ENCODE results near the gene EPS15. TPM values are rescaled to one million over a fixed set of nuclear protein-coding genes. Genes with fewer than 3 reads are reported as not detected.

Gene EPS15
- total and polyA plus RNA-seq, 9 of the 15 experiments (the other 6 are each of a cell fraction or from before 2014, with no cell fraction given): 23.1 to 69.0 (median 41.7) TPM

- TF ChIP-seq, protein P1, sequence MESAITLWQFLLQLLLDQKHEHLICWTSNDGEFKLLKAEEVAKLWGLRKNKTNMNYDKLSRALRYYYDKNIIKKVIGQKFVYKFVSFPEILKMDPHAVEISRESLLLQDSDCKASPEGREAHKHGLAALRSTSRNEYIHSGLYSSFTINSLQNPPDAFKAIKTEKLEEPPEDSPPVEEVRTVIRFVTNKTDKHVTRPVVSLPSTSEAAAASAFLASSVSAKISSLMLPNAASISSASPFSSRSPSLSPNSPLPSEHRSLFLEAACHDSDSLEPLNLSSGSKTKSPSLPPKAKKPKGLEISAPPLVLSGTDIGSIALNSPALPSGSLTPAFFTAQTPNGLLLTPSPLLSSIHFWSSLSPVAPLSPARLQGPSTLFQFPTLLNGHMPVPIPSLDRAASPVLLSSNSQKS (CRISPR knock-in tag; IDR thresholded peaks at IDR 0.05): no peak
- TF ChIP-seq, protein P2, sequence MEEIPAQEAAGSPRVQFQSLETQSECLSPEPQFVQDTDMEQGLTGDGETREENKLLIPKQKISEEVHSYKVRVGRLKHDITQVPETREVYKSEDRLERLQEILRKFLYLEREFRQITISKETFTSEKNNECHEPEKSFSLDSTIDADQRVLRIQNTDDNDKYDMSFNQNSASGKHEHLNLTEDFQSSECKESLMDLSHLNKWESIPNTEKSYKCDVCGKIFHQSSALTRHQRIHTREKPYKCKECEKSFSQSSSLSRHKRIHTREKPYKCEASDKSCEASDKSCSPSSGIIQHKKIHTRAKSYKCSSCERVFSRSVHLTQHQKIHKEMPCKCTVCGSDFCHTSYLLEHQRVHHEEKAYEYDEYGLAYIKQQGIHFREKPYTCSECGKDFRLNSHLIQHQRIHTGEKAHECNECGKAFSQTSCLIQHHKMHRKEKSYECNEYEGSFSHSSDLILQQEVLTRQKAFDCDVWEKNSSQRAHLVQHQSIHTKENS (CRISPR knock-in tag; IDR thresholded peaks at IDR 0.05): no peak
- TF ChIP-seq CREB3L1 (IDR thresholded peaks at IDR 0.05; ENCODE audit: borderline replicate concordance, low read depth) (no peak), ZBTB17 (CRISPR knock-in tag; IDR thresholded peaks at IDR 0.05) (no peak), GATAD2A (IDR thresholded peaks at IDR 0.05) (0 out of 2 replicates have a peak, but pooled peaks have one; percentile 52), HSF4 (CRISPR knock-in tag; IDR thresholded peaks at IDR 0.05; ENCODE audit: borderline replicate concordance) (no peak), PBX2 (CRISPR knock-in tag; IDR thresholded peaks at IDR 0.05; ENCODE audit: low read depth) (no peak), PBX2 (tag; conservative IDR thresholded peaks at IDR 0.05; ENCODE audit: low read depth) (peak; percentile 82), STAT5B (CRISPR knock-in tag; IDR thresholded peaks at IDR 0.05) (no peak), ZC3H8 (IDR thresholded peaks at IDR 0.05) (no peak), ZBTB26 (CRISPR knock-in tag; IDR thresholded peaks at IDR 0.05) (no peak), KHSRP (IDR thresholded peaks at IDR 0.05) (no peak), ZNF175 (CRISPR knock-in tag; IDR thresholded peaks at IDR 0.05; ENCODE audit: low read depth) (no peak), SP2 (IDR thresholded peaks at IDR 0.05; ENCODE audit: extremely low read depth, low read depth, low read length, poor library complexity, severe bottlenecking) (no peak), HDAC2 (IDR thresholded peaks at IDR 0.05) (no peak)
- TF ChIP-seq, protein P3, sequence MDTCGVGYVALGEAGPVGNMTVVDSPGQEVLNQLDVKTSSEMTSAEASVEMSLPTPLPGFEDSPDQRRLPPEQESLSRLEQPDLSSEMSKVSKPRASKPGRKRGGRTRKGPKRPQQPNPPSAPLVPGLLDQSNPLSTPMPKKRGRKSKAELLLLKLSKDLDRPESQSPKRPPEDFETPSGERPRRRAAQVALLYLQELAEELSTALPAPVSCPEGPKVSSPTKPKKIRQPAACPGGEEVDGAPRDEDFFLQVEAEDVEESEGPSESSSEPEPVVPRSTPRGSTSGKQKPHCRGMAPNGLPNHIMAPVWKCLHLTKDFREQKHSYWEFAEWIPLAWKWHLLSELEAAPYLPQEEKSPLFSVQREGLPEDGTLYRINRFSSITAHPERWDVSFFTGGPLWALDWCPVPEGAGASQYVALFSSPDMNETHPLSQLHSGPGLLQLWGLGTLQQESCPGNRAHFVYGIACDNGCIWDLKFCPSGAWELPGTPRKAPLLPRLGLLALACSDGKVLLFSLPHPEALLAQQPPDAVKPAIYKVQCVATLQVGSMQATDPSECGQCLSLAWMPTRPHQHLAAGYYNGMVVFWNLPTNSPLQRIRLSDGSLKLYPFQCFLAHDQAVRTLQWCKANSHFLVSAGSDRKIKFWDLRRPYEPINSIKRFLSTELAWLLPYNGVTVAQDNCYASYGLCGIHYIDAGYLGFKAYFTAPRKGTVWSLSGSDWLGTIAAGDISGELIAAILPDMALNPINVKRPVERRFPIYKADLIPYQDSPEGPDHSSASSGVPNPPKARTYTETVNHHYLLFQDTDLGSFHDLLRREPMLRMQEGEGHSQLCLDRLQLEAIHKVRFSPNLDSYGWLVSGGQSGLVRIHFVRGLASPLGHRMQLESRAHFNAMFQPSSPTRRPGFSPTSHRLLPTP (IDR thresholded peaks at IDR 0.05; ENCODE audit: borderline replicate concordance, extremely low read depth, insufficient read length): no peak
Measured at GRCh38 chr1:51325878-51326755, 192.9 kb downstream of the EPS15 start (continued).

All from K562 (cell line).